Bronchus fibroblast of lung (primary cell): ENCODE measurements around the gene LRRC36. TPM values are rescaled to one million over a fixed set of nuclear protein-coding genes. Genes with fewer than 3 reads are reported as not detected.

Source experiments
- total RNA-seq: library from RNA; depleted of rRNA; stranded (reverse); fragments of >200 nt; gene quantifications from 2 replicates; pipeline ENCODE4 v1.2.3, GENCODE V29; 2015

The LRRC36 gene, protein sequence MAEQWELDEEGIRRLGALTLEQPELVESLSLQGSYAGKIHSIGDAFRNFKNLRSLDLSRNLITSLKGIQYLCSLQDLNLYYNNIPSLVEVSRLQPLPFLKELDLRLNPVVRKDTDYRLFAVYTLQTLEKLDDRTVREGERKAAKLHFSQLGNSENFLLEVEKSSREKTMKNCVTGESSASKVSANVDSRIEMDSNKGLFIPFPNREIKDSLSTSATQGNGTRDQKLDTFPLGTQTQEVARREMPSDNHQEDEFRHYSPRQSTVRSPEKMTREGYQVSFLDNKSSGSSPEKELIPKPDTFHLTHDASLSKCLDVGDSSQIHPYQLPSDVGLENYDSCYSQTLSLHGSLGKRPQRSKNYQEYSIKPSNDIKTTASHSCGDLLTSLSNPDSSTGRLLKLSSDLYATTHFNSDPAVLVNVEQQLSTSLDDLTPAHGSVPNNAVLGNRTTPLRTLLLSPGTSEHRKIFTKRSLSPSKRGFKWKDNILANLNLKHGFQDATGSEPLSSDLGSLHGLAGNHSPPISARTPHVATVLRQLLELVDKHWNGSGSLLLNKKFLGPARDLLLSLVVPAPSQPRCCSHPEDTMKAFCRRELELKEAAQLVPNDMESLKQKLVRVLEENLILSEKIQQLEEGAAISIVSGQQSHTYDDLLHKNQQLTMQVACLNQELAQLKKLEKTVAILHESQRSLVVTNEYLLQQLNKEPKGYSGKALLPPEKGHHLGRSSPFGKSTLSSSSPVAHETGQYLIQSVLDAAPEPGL
- under 0.01 TPM in 1 of 2 replicates, not detected in the other for total RNA-seq

DNA sequence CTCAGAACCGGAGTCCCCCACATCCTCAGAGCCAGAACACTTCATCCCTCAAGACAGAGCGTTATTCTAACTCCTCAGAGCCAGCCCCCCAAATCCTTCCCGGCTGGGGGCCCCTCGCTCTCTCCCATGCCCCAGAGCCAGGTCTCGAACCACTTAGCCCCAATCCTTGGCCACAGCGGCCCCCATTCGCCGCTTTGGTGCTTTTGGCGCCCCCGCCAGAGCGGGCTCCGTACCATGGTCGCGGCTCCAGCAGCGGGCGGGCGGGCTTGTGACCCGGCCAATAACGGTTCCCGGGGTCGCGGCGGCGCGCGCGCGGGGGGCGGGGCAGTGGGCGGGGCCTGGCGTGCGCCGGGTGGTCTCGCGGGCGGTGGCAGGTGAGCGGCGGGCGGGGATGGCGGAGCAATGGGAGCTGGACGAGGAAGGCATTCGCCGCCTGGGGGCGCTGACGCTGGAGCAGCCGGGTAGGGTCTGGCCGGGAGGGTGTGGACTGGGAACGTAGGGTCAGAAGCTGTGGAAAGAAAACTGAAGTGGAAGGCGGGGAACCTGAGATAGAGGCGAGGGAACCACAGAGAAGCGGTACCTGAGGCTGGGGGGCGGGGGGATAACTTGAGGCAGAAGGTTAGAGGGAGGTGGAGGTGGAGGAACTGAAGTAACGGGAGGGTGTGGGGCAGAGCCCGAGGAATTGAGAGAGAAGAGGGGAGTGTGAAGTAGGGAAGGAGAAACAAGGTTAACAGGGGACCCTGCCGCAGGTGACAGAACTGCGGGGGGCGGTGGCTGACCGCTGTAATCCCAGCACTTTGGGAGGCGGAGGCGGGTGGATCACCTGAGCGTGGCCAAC lies at the start of gene LRRC36, which contains the start of gene KCTD19:
LRRC36 (plus strand) TSS at position 344 of the 838 bp plus-strand sequence; CDS start at position 392, 48 bp downstream.
KCTD19 (minus strand) TSS at position 270 of the 838 bp plus-strand sequence; CDS start at position 236, 34 bp downstream.

DNA sequence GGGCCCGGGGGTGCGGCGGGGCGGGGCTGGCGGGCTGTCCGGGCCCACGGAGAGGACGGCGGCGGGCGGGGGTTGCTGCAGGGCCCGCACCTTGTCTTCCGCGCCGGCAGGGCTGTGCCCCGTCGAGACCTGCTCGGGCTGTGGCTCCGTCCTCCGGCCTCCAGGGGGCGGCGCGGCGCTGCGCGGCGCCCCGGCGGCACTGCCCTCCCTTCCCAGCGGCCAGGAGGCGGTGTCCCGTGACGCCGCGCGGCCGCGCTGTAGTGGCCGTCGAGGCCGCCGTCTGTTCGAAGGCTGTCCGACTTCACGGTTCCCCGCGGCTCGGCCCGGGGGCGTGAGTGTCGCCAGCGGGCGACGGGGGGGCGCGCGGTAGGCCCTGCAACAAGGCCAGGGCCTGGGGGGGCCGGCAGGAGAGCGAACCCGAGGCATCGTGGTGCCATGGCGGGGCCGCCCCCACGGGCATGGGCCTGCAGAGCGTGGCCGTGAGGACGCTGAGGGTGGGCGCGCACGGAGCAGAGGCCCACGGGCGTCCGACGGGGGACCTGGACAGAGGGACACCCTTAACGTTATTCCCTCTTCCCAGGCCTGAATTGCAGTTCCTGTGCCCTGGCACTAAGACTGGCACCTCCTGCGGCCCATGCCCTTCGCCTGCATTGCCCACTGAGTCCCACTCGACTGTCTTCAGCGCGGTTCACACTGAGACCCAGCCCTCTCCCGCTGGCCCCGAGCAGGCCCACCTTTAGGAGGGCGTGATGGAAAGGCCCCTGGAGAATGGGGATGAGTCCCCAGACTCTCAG lies 47.1 kb upstream of the LRRC36 start, which contains the start of gene PLEKHG4:
PLEKHG4 (plus strand) TSS at position 237 of the 794 bp plus-strand sequence; CDS start at position 750, 513 bp downstream.

DNA sequence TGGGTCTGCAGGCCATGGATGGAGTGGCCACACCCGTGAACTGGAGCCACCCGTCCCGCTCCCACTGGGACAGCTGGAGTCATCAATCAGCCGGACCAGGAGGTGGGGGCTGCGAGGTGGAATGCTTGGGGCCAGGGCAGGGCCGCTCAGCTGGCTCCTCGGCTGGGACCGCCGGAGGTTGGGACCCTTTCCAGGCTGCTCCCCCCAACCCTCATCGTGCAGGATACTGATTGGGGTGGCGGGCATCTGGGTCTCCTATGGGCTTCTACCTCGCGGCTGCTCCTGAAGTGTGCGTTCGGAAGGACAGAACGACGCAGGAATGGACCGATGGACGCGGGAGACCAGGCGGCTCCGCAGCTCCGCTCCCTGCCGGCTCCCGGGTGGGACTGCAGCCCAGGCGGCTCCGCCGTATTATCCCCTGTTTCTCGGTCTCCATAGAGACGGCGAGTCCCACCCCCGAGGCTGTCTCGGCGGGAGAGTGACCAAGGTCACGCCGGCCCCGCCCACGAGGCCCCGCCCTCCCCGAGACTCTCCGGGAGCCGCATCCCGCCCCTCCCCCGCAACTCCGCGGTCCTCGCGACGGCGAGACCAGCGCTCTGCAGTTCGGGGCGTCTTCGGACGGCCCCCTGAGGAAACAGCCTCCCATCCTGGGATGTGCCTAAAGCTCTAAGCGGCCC lies 66.6 kb downstream of the LRRC36 start, which contains the start of gene TPPP3:
TPPP3 (minus strand) TSS at position 388 of the 677 bp plus-strand sequence. CDS start 2,387 bp downstream, outside the sequence.

DNA sequence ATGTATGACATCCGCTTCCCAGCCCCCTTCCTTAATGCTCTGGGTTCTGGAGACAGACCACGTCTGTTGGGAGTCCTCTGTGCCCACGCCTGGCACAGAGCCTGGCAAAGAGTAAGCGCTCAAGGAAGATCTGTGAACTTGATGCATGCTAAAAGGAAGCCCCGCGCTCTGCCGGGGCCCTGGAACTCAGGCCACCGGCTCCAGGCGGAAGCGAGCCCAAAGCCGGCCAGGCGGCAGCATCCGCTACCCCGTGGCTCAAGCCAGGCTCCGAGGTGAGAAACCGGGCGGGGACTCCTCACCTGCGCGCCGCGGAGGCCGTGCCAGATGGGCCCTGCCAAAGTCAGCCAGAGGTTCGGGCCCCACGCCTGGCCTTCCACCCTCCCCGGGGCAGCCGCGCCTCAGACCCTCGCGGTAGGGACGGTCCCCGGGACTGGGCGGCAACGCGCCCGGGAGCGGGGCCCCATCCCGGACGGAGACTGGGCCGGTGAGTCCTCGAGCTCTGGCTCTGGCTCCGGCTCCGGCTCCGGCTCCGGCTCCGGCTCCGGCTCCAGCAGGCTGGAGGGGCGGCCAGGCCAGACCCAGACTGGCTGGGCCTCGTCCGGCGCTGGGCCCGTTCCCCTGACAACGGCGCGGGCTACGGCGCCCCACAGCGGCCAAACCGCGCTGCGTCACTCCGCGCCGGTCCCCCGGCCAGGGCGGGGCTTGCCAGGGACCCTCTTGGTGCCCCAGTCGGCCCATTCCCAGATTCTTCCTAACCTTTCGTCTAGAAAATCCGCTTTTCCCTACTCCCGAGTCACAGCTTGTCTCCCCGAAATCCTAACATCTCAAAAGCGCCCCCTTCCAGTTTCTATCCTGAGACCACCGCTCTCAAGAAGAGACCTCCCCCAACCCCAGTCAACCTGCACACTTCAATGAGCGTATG lies 89.5 kb downstream of the LRRC36 start, which contains the start of gene ZDHHC1:
ZDHHC1 (minus strand) TSS at position 606 of the 922 bp plus-strand sequence. CDS start 8,702 bp downstream, outside the sequence.

DNA sequence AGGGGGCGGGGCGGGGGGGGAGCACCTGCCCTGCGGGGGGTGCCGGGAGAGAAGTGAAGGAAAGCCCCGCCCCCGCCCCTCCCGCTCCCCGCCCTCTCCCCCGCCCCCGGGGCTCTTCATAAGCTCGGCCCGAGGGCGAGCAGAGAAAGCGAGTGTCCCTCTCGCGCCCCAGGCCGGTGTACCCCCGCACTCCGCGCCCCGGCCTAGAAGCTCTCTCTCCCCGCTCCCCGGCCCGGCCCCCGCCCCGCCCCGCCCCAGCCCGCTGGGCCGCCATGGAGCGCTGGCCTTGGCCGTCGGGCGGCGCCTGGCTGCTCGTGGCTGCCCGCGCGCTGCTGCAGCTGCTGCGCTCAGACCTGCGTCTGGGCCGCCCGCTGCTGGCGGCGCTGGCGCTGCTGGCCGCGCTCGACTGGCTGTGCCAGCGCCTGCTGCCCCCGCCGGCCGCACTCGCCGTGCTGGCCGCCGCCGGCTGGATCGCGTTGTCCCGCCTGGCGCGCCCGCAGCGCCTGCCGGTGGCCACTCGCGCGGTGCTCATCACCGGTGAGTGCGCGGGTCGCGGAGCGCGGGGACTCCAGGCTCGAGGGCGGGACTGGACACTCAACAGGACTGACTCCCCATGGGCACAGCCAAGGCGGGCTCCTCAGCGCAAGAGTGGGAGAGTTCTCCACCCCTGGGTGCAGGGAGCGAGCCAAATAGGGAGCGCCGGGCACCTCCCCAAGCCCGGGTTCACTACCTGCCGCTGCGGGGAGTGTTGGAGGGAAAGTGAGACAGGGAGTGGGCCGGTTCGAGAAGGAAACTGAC lies 104.6 kb downstream of the LRRC36 start, which contains the start of gene HSD11B2:
HSD11B2 (plus strand) TSS at position 145 of the 798 bp plus-strand sequence; CDS start at position 273, 128 bp downstream.

Other genes starting within 250 kb of the LRRC36 start
- 9.8 and 13.7 TPM in 2 replicates for gene PHAF1, start 216.9 kb upstream of the LRRC36 start, total RNA-seq
- gene B3GNT9, start 175.8 kb upstream of the LRRC36 start, total RNA-seq: 24.1 and 25.1 TPM in 2 replicates
- 13.5 and 15.1 TPM in 2 replicates for gene TRADD, start 166.9 kb upstream of the LRRC36 start, total RNA-seq
- 9.6 and 10.1 TPM in 2 replicates for gene FBXL8, start 166.9 kb upstream of the LRRC36 start, total RNA-seq
- gene HSF4, start 162.1 kb upstream of the LRRC36 start, total RNA-seq: 1.3 and 2.4 TPM in 2 replicates
- 13.1 and 14.5 TPM in 2 replicates for gene NOL3, start 156.3 kb upstream of the LRRC36 start, total RNA-seq
- 8.4 and 9.1 TPM in 2 replicates for gene MATCAP1, start 142.9 kb upstream of the LRRC36 start, total RNA-seq
- not detected in 2 replicates for gene EXOC3L1, start 136.7 kb upstream of the LRRC36 start, total RNA-seq
- gene E2F4, start 134.7 kb upstream of the LRRC36 start, total RNA-seq: 84.7 and 90.4 TPM in 2 replicates
- 0.59 and 0.84 TPM in 2 replicates for gene ELMO3, start 127.7 kb upstream of the LRRC36 start, total RNA-seq
- gene TMEM208, start 99.7 kb upstream of the LRRC36 start, total RNA-seq: 56.8 and 61.5 TPM in 2 replicates
- 21.7 and 23.0 TPM in 2 replicates for gene FHOD1, start 79.3 kb upstream of the LRRC36 start, total RNA-seq
- gene SLC9A5, start 77.8 kb upstream of the LRRC36 start, total RNA-seq: 0.89 and 1.3 TPM in 2 replicates
- gene PLEKHG4, start 47.3 kb upstream of the LRRC36 start, total RNA-seq: 20.4 and 26.4 TPM in 2 replicates
- gene KCTD19, start 74 bp upstream of the LRRC36 start, total RNA-seq: not detected in 2 replicates
- 0.15 and 0.34 TPM in 2 replicates for gene TPPP3, start 66.7 kb downstream of the LRRC36 start, total RNA-seq
- gene ZDHHC1, start 89.7 kb downstream of the LRRC36 start, total RNA-seq: 4.6 and 7.9 TPM in 2 replicates
- gene HSD11B2, start 104.3 kb downstream of the LRRC36 start, total RNA-seq: not detected in 2 replicates
- 106 and 112 TPM in 2 replicates for gene ATP6V0D1, start 154.3 kb downstream of the LRRC36 start, total RNA-seq
- gene AGRP, start 156.7 kb downstream of the LRRC36 start, total RNA-seq: not detected in 2 replicates
- 15.3 and 20.4 TPM in 2 replicates for gene RIPOR1, start 202.0 kb downstream of the LRRC36 start, total RNA-seq
- gene CTCF, start 235.7 kb downstream of the LRRC36 start, total RNA-seq: 19.9 and 20.5 TPM in 2 replicates